Stomach (tissue), 9 donors: ENCODE measurements around the gene GBP2. TPM values are rescaled to one million over a fixed set of nuclear protein-coding genes. Genes with fewer than 3 reads are reported as not detected.

Source experiments
- DNase-seq, 2 donors: peaks; one replicate each; pipeline versions ENCODE4 v3.0.0 to v3.0.0-alpha.2; 2013 to 2019
- H3K27ac ChIP-seq, 5 donors: fragments of 200-600 bp in 4 of 5; sonication (generic) in 4 of 5; one replicate each; pipeline ENCODE4 v1.5.1; 2013 to 2019; ENCODE audit warnings: mild to moderate bottlenecking in 1 of 5, moderate library complexity in 1 of 5
- H3K27me3 ChIP-seq, 3 donors: fragments of 200-600 bp; sonication (generic); one replicate each; pipeline ENCODE4 v1.5.1; 2017 to 2019; ENCODE audit warnings: mixed run types in 1 of 3
- H3K36me3 ChIP-seq, 4 donors: fragments of 200-600 bp; sonication (generic); 1 replicate in 3 of 4; 2 replicates in 1 of 4; pipeline ENCODE4 v1.5.1; 2016 to 2019
- H3K4me1 ChIP-seq, 4 donors: fragments of 200-600 bp; sonication (generic); one replicate each; pipeline ENCODE4 v1.5.1; 2016 to 2019
- H3K4me3 ChIP-seq, 4 donors: fragments of 200-600 bp; sonication (generic) in 3 of 4; one replicate each; pipeline ENCODE4 v1.5.1; 2016 to 2019; ENCODE audit warnings: mild to moderate bottlenecking in 1 of 4
- H3K9me3 ChIP-seq, 4 donors: fragments of 200-600 bp; sonication (generic); one replicate each; pipeline ENCODE4 v1.5.1; 2016 to 2019
- EP300 ChIP-seq: sonication (generic); formaldehyde crosslinking; IDR thresholded peaks from one replicate; pipeline ENCODE4 v1.6.1; 2017; ENCODE audit warnings: antibody characterized with exemption
- POLR2A ChIP-seq, 4 donors: fragments of 450-650 bp; IDR thresholded peaks; one replicate each; pipeline ENCODE4 v1.6.1; 2016; ENCODE audit warnings: antibody characterized with exemption in 4 of 4, control low read depth in 2 of 4, mild to moderate bottlenecking in 1 of 4, moderate library complexity in 1 of 4
- POLR2AphosphoS5 ChIP-seq, 3 donors: sonication (generic); formaldehyde crosslinking; IDR thresholded peaks; one replicate each; pipeline ENCODE4 v1.6.1; 2016; ENCODE audit warnings: antibody characterized with exemption in 3 of 3
- WGBS, 5 donors: extraction: QIAGEN DNeasy Blood & Tissue Kit in 3 of 5; methylation state at CpG; one replicate each; pipeline versions ENCODE4 v1.1.5 to v1.1.7; 2013 to 2018; 5-methylcytosine and 5-hydroxymethylcytosine counted together
- intact Hi-C: fragments of 100-400 bp; cut with DNase I; formaldehyde crosslinking; loops from one replicate; pipeline ENCODE4 v1.15.1; 2023; ENCODE audit warnings: low total_unique reads
- polyA plus RNA-seq, 3 donors: library from polyadenylated mRNA; stranded (reverse); fragments of 200-250 nt; gene quantifications; one replicate each; pipeline ENCODE4 v1.2.3, GENCODE V29; 2013
- total RNA-seq, 5 donors: library from RNA; depleted of rRNA; stranded (reverse); fragments of >200 nt; gene quantifications; one replicate each; pipeline versions ENCODE4 v1.1.0 to v1.2.3, GENCODE V29; 2014 to 2016
- TF ChIP-seq, protein P1 (sequence below), 7 experiments: fragments of 450-650 bp in 4 of 7; fragments of 200-600 bp in 3 of 7; sonication (generic) in 3 of 7; IDR thresholded peaks; one replicate each; pipeline ENCODE4 v1.5.1; 2016 to 2019; ENCODE audit warnings: antibody characterized with exemption in 7 of 7, control low read depth in 2 of 7, mild to moderate bottlenecking in 1 of 7
- donor health status: healthy with polysubstance abuse.
- donor health status: Bipolar disorder and iron deficiency.
- donor health status: healthy.

Gene GBP2
- total and polyA plus RNA-seq, 8 donors: 21.0 to 119 (median 63.1) TPM

DNA sequence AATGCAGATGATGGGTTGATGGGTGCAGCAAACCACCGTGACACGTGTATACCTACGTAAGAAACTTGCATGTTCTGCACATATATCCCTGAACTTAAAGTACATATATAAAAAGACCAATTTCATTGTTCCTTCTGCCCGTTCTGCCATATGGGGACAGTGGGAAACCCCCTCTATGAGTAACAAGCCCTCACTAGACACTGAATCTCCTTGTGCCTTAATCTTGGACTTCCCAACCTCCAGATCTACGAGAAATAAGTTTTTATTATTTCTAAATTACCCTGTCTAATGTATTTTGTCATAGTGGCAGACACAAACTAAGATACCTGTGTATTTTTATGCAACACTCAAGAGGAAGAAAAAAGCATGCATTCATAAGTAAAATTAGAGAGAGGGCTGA is 39.9 kb upstream of the GBP2 start:
- DNase-seq: no peak
- intact Hi-C loops: no loop called here
- Histone ChIP-seq H3K9me3 (no peaks in the 10 kb centered on the region), H3K4me3 (no peak overlapping the region), H3K4me1 (peaks cover 0 to 13% (median 0%) of the 10 kb centered on the region in 4 donors), H3K27ac (no peak overlapping the region), H3K36me3 (no peaks in the 10 kb centered on the region), H3K27me3 (no peaks in the 10 kb centered on the region)
- TF ChIP-seq, protein P1, sequence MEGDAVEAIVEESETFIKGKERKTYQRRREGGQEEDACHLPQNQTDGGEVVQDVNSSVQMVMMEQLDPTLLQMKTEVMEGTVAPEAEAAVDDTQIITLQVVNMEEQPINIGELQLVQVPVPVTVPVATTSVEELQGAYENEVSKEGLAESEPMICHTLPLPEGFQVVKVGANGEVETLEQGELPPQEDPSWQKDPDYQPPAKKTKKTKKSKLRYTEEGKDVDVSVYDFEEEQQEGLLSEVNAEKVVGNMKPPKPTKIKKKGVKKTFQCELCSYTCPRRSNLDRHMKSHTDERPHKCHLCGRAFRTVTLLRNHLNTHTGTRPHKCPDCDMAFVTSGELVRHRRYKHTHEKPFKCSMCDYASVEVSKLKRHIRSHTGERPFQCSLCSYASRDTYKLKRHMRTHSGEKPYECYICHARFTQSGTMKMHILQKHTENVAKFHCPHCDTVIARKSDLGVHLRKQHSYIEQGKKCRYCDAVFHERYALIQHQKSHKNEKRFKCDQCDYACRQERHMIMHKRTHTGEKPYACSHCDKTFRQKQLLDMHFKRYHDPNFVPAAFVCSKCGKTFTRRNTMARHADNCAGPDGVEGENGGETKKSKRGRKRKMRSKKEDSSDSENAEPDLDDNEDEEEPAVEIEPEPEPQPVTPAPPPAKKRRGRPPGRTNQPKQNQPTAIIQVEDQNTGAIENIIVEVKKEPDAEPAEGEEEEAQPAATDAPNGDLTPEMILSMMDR (IDR thresholded peaks at IDR 0.05): no peak
- TF ChIP-seq POLR2A (IDR thresholded peaks at IDR 0.05): no peak
- no peak for TF ChIP-seq EP300
- TF ChIP-seq POLR2AphosphoS5 (IDR thresholded peaks at IDR 0.05): no peak
- WGBS, 5 donors: 89 to 97% (median 95%) methylated on average over 5 of the region's 5 CpGs

DNA sequence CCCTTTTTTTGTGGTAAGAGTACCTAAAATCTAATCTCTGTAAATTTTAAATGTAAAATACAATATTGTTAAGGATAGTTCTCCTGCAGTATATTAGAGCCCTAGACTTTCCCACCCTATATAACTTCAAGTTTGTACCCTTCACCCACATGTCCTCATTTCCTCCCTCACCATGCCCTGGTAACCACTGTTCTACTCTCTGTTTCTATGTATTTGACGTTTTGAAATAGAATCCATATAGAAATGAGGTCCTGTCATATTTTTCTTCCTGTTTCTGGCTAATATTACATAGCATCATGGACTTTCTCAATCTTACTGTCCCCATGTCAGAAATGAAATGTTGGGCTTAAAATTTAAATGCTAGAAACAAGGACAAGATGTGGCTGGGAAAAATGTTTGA is 25.1 kb upstream of the GBP2 start:
- no peak overlapping the region for H3K4me3 ChIP-seq
- TF ChIP-seq, protein P1 (IDR thresholded peaks at IDR 0.05): no peak
- TF ChIP-seq EP300 (no peak), POLR2AphosphoS5 (IDR thresholded peaks at IDR 0.05) (no peak), POLR2A (IDR thresholded peaks at IDR 0.05) (no peak)
- H3K36me3 ChIP-seq: no peaks in the 10 kb centered on the region
- no peaks in the 10 kb centered on the region for H3K27me3 ChIP-seq
- no peaks in the 10 kb centered on the region for H3K9me3 ChIP-seq
- no peak overlapping the region for H3K27ac ChIP-seq
- intact Hi-C loops: no loop called here
- H3K4me1 ChIP-seq: peaks cover 0 to 3% (median 0%) of the 10 kb centered on the region in 4 donors
- WGBS, 5 donors: 47 to 62% (median 51%) methylated on average over 1 of the region's 1 CpG
- no peak for DNase-seq

DNA sequence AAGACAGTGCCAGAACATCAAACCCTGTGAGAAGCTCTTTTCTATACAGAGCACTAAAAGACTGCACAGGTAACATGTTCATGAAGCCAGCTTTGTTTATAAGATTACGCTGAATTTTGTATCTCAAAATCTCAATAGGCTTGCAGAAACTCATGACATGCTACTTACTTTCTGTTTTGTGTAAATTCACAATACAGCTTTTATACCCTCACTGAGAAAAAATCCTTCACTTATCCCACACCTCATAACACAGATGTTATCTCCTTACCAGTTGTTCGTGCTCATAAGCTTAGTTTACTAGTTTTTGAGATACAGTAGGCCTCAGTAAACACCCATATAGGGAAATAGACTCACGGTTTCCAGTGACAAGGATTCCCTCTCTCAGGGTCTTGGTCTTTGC is 24.1 kb upstream of the GBP2 start:
- WGBS, 5 donors: 67 to 80% (median 74%) methylated on average over 3 of the region's 3 CpGs
- TF ChIP-seq, protein P1 (IDR thresholded peaks at IDR 0.05): no peak
- TF ChIP-seq POLR2A (IDR thresholded peaks at IDR 0.05) (no peak), EP300 (no peak), POLR2AphosphoS5 (IDR thresholded peaks at IDR 0.05) (no peak)
- H3K36me3 ChIP-seq: no peaks in the 10 kb centered on the region
- no peak overlapping the region for H3K27ac ChIP-seq
- peaks cover 0 to 3% (median 0%) of the 10 kb centered on the region in 4 donors for H3K4me1 ChIP-seq
- no peak for DNase-seq
- H3K9me3 ChIP-seq: no peaks in the 10 kb centered on the region
- H3K27me3 ChIP-seq: no peaks in the 10 kb centered on the region
- intact Hi-C loops: no loop called here
- H3K4me3 ChIP-seq: no peak overlapping the region

DNA sequence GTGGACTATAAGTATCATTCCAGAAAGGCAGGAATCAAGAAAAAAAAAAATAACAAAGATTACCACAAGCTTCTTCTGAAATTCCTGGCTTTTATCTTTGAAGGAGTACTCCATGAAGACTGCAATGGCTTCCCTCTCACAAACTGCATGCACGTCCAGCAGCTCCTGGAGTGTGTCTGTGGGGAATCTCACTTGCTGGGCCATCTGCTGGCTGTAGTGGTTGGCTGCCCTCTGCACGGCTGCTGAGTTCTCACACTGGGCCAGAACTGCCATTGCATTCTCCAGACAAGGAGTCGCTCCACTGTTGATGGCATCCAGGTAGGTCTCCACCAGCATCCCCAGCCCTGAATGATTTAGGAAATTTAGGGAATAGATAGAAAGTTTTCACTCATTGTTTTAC is 23.3 kb upstream of the GBP2 start:
- Histone ChIP-seq H3K9me3 (no peaks in the 10 kb centered on the region), H3K27ac (no peak overlapping the region), H3K36me3 (no peaks in the 10 kb centered on the region), H3K4me3 (no peak overlapping the region), H3K4me1 (peaks cover 0 to 3% (median 0%) of the 10 kb centered on the region in 4 donors), H3K27me3 (no peaks in the 10 kb centered on the region)
- intact Hi-C loops: no loop called here
- peak in 1 of 2 donors; percentile 53 for DNase-seq
- TF ChIP-seq EP300 (no peak), POLR2AphosphoS5 (IDR thresholded peaks at IDR 0.05) (no peak), POLR2A (IDR thresholded peaks at IDR 0.05) (no peak)
- TF ChIP-seq, protein P1 (IDR thresholded peaks at IDR 0.05): no peak
- 45 to 71% (median 67%) methylated on average over 3 of the region's 3 CpGs for WGBS, 5 donors
